Activated CD4-positive, alpha-beta T cell treated with anti-CD3 and anti-CD28 coated beads for 1 hour (primary cell): ENCODE measurements around the gene PTPRN2.

Source experiments
- DNase-seq: peaks from one replicate; pipeline ENCODE4 v3.0.0-alpha.2; 2020

PTPRN2 gene

GRCh38 chr7:158576050-158576762, 11.4 kb downstream of the PTPRN2 start:
- no peak for DNase-seq

GRCh38 chr7:158574308-158575036, 13.2 kb downstream of the PTPRN2 start:
- no peak for DNase-seq

- DNase-seq = no peak
These were observed 14.3 kb downstream of the PTPRN2 start for GRCh38 chr7:158573310-158573709.

GRCh38 chr7:158572000-158572828, 15.4 kb downstream of the PTPRN2 start:
- no peak for DNase-seq

GRCh38 chr7:158570449-158571170, 17.0 kb downstream of the PTPRN2 start:
- DNase-seq = no peak

- DNase-seq = no peak
These were observed 17.7 kb downstream of the PTPRN2 start for GRCh38 chr7:158569858-158570323.

- DNase-seq = no peak
These were observed 18.4 kb downstream of the PTPRN2 start for GRCh38 chr7:158568974-158569857.

- no peak for DNase-seq
These were observed 20.4 kb downstream of the PTPRN2 start for GRCh38 chr7:158567153-158567603.

- no peak for DNase-seq
These were observed 23.0 kb downstream of the PTPRN2 start for GRCh38 chr7:158564663-158565035.

GRCh38 chr7:158563911-158564662, 23.5 kb downstream of the PTPRN2 start:
- DNase-seq = no peak

GRCh38 chr7:158563051-158563450, 24.6 kb downstream of the PTPRN2 start:
- DNase-seq = no peak

GRCh38 chr7:158562517-158562916, 25.1 kb downstream of the PTPRN2 start:
- no peak for DNase-seq

- no peak for DNase-seq
These were observed 26.0 kb downstream of the PTPRN2 start for GRCh38 chr7:158561659-158562058.

GRCh38 chr7:158560386-158560785, 27.2 kb downstream of the PTPRN2 start:
- DNase-seq = no peak

- DNase-seq = no peak
These were observed 28.3 kb downstream of the PTPRN2 start for GRCh38 chr7:158559356-158559755.

- no peak for DNase-seq
These were observed 28.8 kb downstream of the PTPRN2 start for GRCh38 chr7:158558816-158559215.

- DNase-seq = no peak
These were observed 30.2 kb downstream of the PTPRN2 start for GRCh38 chr7:158557441-158557755.

GRCh38 chr7:158556721-158557440, 30.7 kb downstream of the PTPRN2 start:
- DNase-seq = no peak

- no peak for DNase-seq
These were observed 32.5 kb downstream of the PTPRN2 start for GRCh38 chr7:158555034-158555520.

- DNase-seq = no peak
These were observed 36.7 kb downstream of the PTPRN2 start for GRCh38 chr7:158550886-158551452.
